CD4-positive, alpha-beta T cell treated with Interleukin-17A for 1 hour (primary cell): ENCODE results near the gene GPR62.

ENCODE experiments used
- DNase-seq: peaks from one replicate; pipeline ENCODE4 v3.0.0-alpha.2; 2020

The GPR62 gene

DNA sequence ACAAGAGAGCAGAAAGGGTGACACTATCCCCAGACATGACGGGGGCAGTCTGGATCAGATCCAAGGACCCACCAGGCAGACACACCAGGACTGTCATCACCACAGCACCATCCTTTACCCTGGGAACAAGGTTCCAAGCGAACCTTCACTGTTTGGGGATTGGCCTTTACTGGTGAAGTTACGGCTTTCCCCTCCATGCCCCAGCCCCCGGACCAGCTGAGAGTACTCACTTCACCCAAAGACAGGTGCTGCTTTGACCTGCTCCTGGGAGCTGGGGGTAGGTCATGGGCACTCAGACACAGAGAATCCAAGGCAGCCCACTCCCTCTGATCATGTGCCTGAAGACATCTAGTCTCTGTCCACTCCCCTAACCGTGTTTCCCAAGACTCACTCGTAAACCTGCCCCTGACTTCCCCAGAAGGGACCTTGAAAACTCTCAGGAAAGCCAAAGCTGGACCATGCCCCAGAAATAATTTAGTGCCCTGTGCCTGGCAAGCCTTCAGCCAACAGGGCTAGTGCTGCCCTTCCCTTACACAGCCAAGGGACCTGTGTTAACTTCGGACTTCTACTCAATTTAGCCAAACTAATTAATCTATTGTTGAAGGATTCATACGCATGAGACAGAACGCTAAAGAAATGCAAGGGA, 16.3 kb upstream of the GPR62 start:
- DNase-seq: no peak

- no peak for DNase-seq
Measured at GRCh38 chr3:51940648-51941462, 14.3 kb upstream of the GPR62 start.

DNA sequence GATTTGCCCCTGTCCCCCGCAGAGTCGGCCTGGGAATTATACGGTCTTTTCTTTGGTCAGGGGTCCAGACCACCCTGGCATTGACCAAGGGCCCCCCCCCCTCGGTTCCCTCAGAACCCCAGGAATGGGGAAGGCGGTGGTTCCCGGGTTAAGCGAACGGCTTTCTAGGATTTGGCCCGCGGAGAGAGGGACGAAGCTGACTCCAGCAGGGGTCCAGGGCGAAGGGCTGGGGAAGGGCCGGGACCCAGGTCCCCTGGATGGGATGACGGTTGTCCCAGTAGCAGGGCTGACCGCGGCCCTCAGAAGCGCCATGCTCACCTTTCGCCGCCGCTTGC, 13.8 kb upstream of the GPR62 start:
- no peak for DNase-seq

DNA sequence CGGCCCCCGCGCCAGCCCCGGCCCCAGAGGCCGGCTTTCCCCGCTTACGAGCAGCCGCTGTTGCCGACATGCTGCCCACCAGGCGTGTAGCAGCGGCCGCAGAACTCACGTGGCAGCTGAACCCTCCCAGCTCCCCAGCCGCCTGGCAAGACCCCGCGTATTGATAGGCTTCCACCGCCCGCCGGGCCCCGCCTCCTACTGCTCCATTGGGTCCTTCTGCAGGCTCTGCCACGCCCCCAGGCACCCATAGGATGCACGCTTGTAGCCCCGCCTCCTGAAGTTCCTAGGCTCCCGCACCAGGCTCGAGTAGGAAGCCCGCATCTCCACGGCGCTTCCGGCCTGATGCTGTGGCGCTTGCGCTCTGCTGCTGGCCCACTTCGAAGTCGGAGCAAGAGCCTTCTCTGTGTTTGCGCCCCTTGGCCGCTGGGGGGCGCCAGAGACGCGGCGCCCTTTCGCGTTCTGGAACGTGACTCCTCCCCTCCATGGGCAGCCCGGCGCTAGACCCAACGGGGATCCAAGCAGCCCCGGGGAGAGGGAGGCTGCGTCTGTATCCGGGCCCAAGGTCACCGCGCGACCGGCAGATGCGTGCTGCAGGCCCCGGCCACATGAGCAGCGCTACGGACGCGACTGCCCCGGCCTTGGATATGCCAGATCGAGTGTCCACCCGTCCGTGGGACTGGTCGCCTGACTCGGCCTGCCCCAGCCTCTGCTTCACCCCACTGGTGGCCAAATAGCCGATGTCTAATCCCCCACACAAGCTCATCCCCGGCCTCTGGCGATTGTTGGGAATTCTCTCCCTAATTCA, 13.2 kb upstream of the GPR62 start, which contains the start of the genes PARP3 and RRP9:
PARP3 (plus strand) TSS at position 566 of the 805 bp plus-strand sequence. CDS start 993 bp downstream, outside the sequence.
RRP9 (minus strand) TSS at position 107 of the 805 bp plus-strand sequence; CDS start at position 70, 37 bp downstream.
- DNase-seq: peak; percentile 100

DNA sequence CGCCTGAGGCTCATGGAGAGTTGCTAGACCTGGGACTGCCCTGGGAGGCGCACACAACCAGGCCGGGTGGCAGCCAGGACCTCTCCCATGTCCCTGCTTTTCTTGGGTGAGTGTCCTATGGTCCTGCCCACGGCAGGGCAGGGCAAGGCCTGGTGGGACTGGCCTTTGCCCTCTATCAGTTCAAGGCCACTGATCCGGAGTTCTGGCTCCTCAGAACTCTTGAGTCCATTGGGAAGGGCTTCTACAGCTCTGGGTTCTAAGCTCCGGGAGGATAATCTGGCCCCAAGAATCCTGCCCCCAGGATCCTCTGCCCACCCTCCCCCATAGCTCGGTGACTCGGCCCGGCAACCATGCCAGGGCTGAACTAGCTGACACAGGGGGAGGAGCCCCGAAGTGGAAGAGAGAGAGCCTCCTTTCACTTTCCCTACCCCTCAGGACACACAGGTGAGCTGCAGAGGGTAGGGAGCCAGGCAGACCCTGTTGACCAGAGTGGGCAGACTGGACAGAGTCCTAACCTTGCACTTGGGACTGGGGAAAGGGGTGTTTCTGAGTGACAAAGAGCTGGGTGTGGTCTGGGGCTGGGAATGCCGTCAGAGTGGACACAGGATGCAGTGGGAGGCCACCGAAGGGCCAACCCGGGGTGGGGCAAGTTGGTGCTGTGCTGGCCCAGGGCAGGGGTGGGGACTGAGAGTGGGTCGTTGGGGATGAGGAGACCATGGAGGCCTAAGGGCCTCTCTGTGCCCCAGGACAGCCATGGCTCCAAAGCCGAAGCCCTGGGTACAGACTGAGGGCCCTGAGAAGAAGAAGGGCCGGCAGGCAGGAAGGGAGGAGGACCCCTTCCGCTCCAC, 12.4 kb upstream of the GPR62 start:
- peak; percentile 65 for DNase-seq

GRCh38 chr3:51943451-51944391, 11.5 kb upstream of the GPR62 start:
- no peak for DNase-seq

GRCh38 chr3:51944451-51945021, 10.6 kb upstream of the GPR62 start:
- DNase-seq: no peak

- no peak for DNase-seq
Measured at GRCh38 chr3:51945031-51945840, 9.9 kb upstream of the GPR62 start.

GRCh38 chr3:51945926-51946705, 9.1 kb upstream of the GPR62 start:
- no peak for DNase-seq

GRCh38 chr3:51946796-51947195, 8.4 kb upstream of the GPR62 start:
- no peak for DNase-seq

DNA sequence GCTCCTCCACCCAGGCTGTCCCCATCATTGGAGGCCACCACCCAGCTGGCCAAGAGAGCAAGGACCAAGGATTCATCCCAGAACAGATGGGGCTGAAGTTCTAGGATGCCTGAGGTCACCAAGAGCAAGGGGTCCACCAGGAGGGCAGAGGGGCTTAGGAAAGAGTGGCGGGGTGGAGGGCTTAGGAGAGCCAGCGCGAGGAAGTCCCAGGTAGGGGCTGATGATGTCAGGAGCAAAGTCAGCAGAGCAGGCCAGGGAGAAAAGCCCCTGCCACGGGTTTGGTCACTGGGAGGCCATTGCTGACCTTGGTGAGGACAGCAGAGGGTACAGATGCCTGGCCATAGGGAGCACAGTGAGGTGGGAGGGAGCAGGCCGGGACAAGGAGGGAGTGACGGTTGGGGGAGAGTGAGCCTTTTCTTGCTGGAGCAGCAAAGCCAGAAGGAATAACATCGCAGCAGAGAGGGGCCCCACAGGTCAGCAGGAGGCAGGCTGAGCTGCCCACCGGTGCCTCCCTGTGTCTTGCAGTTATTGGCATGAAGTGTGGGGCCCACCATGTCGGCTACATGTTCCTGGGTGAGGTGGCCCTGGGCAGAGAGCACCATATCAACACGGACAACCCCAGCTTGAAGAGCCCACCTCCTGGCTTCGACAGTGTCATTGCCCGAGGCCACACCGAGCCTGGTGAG, 7.8 kb upstream of the GPR62 start:
- no peak for DNase-seq

- no peak for DNase-seq
Measured at GRCh38 chr3:51948016-51948580, 7.1 kb upstream of the GPR62 start.

DNA sequence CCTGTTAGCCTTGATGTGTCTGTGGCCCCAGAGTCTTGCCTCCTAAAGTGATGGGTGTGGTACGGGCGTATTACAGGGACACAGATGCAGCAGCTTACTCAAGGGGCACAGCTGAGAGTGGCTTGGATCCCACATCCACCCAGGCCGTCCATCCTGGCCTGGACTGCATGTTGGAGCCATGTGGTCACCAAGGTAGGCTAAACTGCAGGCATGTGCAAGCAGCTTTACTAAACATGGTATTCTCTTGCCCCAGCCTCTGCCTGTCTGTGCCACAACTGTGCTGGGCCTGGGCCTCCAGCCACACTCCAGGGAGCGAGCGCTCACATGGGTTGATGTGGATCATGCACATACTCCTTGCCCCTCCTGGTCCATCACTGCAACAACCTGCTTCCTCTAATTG, 6.1 kb upstream of the GPR62 start:
- DNase-seq: no peak

- DNase-seq: no peak
Measured at GRCh38 chr3:51950899-51951298, 4.3 kb upstream of the GPR62 start.

DNA sequence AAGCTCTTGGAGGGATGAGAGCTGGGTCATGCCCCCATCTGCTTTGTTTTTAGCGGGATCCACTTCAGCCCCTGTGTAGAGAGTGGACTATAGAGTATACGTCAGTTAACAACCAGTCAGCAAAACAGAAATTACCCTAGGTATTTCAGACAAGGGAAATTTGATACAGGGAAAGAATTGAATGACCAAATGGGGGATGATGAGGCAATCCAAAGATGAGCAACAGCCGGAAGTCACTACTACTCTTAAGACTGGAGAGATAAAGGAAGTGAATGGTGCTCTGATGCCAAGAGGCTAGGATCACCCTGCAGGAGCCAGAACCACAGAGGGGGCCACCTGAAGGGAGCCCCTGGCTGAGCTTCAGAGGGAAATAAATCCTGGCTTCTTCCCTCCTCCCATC, 1.7 kb upstream of the GPR62 start:
- DNase-seq: no peak

DNA sequence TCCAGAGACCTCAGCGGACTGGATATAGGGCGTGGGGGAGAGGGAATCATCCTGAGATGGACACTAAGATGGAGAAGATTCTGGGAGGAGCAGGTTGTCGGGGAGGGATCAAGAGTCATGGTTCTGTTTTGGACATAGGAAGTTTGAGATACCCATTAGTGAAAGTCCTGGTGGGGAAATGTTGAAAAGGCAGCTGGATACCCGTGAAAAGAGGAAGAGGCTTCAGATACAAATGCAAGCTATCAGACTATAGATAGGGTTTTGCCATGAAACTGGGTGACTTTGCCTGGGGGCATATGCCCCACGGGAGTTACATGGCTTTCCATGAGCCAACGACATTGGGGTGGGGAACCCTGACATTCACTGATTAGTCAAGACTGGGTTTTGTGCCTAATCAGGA, 1.1 kb upstream of the GPR62 start:
- DNase-seq: no peak

GRCh38 chr3:51954713-51955112, 468 bp upstream of the GPR62 start:
- no peak for DNase-seq
